Parathyroid adenoma (tissue), 2 donors: ENCODE measurements around the gene ATF7IP2.

Experiments
- H2AFZ ChIP-seq: fragments of 300-600 bp; sonication (generic); one replicate; pipeline ENCODE4 v1.7.0; 2017; ENCODE audit warnings: antibody characterized with exemption, mild to moderate bottlenecking
- H3K27ac ChIP-seq: fragments of 300-600 bp; sonication (generic); one replicate; pipeline ENCODE4 v1.7.0; 2017
- H3K27me3 ChIP-seq: fragments of 300-600 bp; sonication (generic); one replicate; pipeline ENCODE4 v1.7.0; 2017; ENCODE audit warnings: low read length; ENCODE audit not compliant: control insufficient read depth, insufficient read depth
- H3K36me3 ChIP-seq: fragments of 300-600 bp; sonication (generic); one replicate; pipeline ENCODE4 v1.7.0; 2017; ENCODE audit warnings: low read length; ENCODE audit not compliant: control insufficient read depth, insufficient read depth
- H3K4me1 ChIP-seq: fragments of 300-600 bp; sonication (generic); one replicate; pipeline ENCODE4 v1.7.0; 2017; ENCODE audit warnings: control low read depth
- H3K4me2 ChIP-seq: fragments of 300-600 bp; sonication (generic); one replicate; pipeline ENCODE4 v1.7.0; 2017; ENCODE audit warnings: low read length
- H3K4me3 ChIP-seq: fragments of 300-600 bp; sonication (generic); one replicate; pipeline ENCODE4 v1.7.0; 2017; ENCODE audit warnings: low read depth, low read length
- H3K79me2 ChIP-seq: fragments of 300-600 bp; sonication (generic); one replicate; pipeline ENCODE4 v1.7.0; 2017; ENCODE audit warnings: control low read depth
- H3K9ac ChIP-seq: fragments of 300-600 bp; sonication (generic); one replicate; pipeline ENCODE4 v1.7.0; 2017; ENCODE audit warnings: mild to moderate bottlenecking
- H3K9me3 ChIP-seq: fragments of 300-600 bp; sonication (generic); one replicate; pipeline ENCODE4 v1.7.0; 2017; ENCODE audit warnings: low read length; ENCODE audit not compliant: control insufficient read depth
- TF ChIP-seq, protein P1 (sequence below): fragments of 300-600 bp; sonication (generic); IDR thresholded peaks from one replicate; pipeline ENCODE4 v1.7.0; 2017; ENCODE audit warnings: antibody characterized with exemption, mild to moderate bottlenecking
- donor health status: primary hyperparathyroidism.

Gene ATF7IP2

DNA sequence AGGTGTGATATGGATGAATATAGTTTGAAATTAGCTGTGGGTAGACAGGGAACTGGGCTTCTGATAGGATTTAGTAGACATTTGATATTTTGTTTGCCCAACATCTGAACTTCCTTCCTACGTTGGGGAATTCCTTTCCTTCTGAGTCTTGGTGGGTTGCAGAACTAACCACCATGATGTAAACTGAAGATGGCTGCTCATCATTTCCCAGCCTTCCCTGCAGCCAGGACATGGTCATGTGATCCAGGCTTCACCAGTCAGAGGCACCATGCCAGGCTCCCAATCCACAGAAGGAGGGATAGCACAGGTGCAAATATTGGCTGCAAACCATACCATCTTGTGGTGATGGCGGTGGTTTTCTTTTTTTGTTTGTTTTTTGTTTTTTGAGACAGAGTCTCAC lies 137.1 kb downstream of the ATF7IP2 start:
- Histone ChIP-seq H3K9me3 (no peaks in the 10 kb centered on the region), H3K27ac (no peak overlapping the region), H3K4me3 (no peak overlapping the region), H3K9ac (no peak overlapping the region), H3K79me2 (no peaks in the 10 kb centered on the region), H3K27me3 (no peaks in the 10 kb centered on the region), H3K4me2 (no peak overlapping the region), H3K4me1 (no peaks in the 10 kb centered on the region), H2AFZ (no peak overlapping the region), H3K36me3 (no peaks in the 10 kb centered on the region)
- TF ChIP-seq, protein P1, sequence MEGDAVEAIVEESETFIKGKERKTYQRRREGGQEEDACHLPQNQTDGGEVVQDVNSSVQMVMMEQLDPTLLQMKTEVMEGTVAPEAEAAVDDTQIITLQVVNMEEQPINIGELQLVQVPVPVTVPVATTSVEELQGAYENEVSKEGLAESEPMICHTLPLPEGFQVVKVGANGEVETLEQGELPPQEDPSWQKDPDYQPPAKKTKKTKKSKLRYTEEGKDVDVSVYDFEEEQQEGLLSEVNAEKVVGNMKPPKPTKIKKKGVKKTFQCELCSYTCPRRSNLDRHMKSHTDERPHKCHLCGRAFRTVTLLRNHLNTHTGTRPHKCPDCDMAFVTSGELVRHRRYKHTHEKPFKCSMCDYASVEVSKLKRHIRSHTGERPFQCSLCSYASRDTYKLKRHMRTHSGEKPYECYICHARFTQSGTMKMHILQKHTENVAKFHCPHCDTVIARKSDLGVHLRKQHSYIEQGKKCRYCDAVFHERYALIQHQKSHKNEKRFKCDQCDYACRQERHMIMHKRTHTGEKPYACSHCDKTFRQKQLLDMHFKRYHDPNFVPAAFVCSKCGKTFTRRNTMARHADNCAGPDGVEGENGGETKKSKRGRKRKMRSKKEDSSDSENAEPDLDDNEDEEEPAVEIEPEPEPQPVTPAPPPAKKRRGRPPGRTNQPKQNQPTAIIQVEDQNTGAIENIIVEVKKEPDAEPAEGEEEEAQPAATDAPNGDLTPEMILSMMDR: no peak

DNA sequence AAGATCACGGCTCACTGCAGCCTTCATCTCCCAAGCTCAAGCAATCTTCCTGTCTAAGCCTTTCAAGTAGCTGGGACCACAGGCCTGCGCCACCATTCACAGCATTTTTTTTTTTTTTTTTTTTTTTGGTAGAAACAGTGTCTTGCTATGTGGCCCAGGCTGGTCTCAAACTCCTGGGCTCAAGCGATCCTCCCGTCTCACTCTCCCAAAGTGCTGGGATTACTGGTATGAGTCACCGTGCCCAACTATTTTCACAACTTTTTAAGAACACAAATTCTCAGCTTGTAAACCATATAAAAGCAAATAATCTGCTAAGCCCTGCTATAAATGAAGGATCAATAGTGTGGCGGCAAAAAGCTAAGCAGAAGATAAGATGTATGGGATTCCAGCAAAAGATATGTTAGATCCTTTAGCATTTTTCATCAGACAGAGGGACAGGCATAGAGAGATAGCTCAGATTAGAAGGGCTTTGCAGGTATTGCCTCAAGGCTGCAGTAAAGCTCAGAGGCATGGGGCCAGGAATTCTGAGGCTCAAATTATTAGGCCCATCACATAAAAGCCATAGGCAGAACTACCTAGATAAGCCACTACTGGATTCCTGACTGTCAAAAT lies 139.5 kb downstream of the ATF7IP2 start:
- TF ChIP-seq, protein P1: no peak
- H3K9ac ChIP-seq: no peak overlapping the region
- H3K4me1 ChIP-seq: no peaks in the 10 kb centered on the region
- no peak overlapping the region for H3K4me3 ChIP-seq
- no peak overlapping the region for H3K4me2 ChIP-seq
- no peak overlapping the region for H2AFZ ChIP-seq
- H3K36me3 ChIP-seq: no peaks in the 10 kb centered on the region
- no peaks in the 10 kb centered on the region for H3K9me3 ChIP-seq
- H3K79me2 ChIP-seq: no peaks in the 10 kb centered on the region
- H3K27me3 ChIP-seq: no peaks in the 10 kb centered on the region
- H3K27ac ChIP-seq: no peak overlapping the region

DNA sequence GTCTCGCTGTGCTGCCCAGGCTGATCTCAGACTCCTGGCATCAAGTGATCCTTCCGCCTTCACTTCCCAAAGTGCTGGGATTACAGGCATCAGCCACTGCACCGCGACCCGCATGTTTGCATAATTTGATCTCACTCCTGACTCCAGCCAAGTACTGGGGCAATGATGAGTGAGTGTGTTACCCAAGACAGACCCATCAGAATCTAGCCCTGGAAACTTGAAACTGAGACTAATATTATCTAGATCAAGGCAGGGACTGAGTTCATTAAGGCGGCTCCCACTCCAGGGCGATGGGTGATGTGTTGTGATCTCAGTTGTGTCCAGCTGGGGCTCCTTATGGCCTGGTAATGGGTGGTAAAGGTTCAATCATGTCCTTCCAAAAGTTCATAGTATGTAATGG lies 141.1 kb downstream of the ATF7IP2 start:
- Histone ChIP-seq H3K9me3 (no peaks in the 10 kb centered on the region), H3K79me2 (no peaks in the 10 kb centered on the region), H3K36me3 (no peaks in the 10 kb centered on the region), H3K27ac (no peak overlapping the region), H3K4me2 (no peak overlapping the region), H3K4me1 (no peaks in the 10 kb centered on the region), H2AFZ (no peak overlapping the region), H3K27me3 (no peaks in the 10 kb centered on the region), H3K9ac (no peak overlapping the region), H3K4me3 (no peak overlapping the region)
- TF ChIP-seq, protein P1: no peak

DNA sequence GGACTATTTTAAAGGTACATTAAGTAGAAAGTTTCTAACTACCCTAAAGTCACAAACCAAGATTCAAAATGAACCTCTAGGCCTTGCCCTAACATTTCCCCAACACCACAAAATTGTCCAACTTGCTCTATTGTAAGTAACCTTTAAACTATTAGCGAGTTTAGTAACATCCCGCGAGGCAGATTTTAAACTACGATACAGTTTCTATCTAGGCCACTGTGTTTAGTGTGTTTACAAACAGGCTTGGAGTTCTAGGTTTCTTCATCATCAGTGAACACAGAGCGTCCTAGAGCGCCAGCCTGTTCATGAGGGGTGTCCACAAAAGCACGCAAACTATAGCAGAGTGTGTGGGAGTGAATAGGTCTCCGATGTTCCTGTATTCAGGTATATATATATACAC lies 142.8 kb downstream of the ATF7IP2 start:
- Histone ChIP-seq H3K27ac (no peak overlapping the region), H3K79me2 (no peaks in the 10 kb centered on the region), H3K4me2 (no peak overlapping the region), H3K36me3 (no peaks in the 10 kb centered on the region), H3K4me1 (no peaks in the 10 kb centered on the region), H3K4me3 (no peak overlapping the region), H2AFZ (no peak overlapping the region), H3K9me3 (no peaks in the 10 kb centered on the region), H3K27me3 (no peaks in the 10 kb centered on the region), H3K9ac (no peak overlapping the region)
- TF ChIP-seq, protein P1: no peak

DNA sequence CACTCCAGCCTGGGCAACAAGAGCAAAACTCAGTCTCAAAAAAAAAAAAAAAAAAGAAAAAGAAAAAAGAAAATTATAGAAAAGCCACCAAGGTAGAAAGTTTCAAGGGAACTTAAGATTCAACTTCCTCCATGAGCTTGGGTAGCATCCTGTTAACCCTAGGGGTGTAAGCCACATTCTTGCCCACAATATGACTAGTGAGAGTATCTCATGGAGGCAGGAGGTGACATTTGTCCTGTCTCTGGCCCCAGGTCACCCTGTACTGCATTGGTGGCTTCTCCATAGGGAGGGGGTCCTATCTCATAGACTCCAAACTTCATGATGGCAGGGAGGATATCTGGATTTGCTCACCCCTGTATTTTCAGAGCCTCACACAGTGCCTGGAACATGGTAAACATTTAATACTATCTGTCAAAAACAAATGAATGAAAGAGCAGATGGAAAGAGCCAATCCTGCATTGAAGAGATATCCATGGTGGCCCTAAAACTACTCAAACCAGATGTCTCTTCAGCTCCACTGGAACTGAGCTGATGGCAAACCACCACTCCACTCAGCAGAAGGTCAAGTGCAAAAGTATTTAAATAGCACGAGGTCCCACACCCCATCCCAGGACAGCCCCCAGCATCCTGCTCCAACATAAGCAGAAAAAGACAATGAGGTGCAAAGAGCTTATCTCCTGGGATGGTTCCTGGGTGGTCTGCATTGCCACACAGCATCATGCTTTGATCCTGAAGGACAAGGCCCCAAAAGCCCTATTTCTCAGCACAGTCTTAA lies 144.2 kb downstream of the ATF7IP2 start:
- H3K4me1 ChIP-seq: no peaks in the 10 kb centered on the region
- H3K27me3 ChIP-seq: no peaks in the 10 kb centered on the region
- H3K9me3 ChIP-seq: no peaks in the 10 kb centered on the region
- no peak overlapping the region for H3K4me2 ChIP-seq
- no peak overlapping the region for H2AFZ ChIP-seq
- TF ChIP-seq, protein P1: no peak
- no peak overlapping the region for H3K27ac ChIP-seq
- H3K36me3 ChIP-seq: no peaks in the 10 kb centered on the region
- H3K9ac ChIP-seq: no peak overlapping the region
- H3K4me3 ChIP-seq: no peak overlapping the region
- H3K79me2 ChIP-seq: no peaks in the 10 kb centered on the region
